Hepatocyte (in vitro differentiated cells): ENCODE measurements around the gene BMAL2. TPM values are rescaled to one million over a fixed set of nuclear protein-coding genes. Genes with fewer than 3 reads are reported as not detected.

Experiments
- DNase-seq: peaks from one replicate; pipeline ENCODE4 v3.0.0-alpha.2; 2016; ENCODE audit warnings: low spot score
- H2AFZ ChIP-seq: fragments of 200-600 bp; sonication (generic); 2 replicates; pipeline ENCODE4 v1.6.0; 2016; ENCODE audit warnings: antibody characterized with exemption, mild to moderate bottlenecking
- H3K27ac ChIP-seq: fragments of 200-600 bp; sonication (generic); 2 replicates; pipeline ENCODE4 v1.5.1; 2016; ENCODE audit warnings: mild to moderate bottlenecking
- H3K27me3 ChIP-seq: fragments of 200-600 bp; sonication (generic); 2 replicates; pipeline ENCODE4 v1.6.1; 2016
- H3K36me3 ChIP-seq: fragments of 200-600 bp; sonication (generic); replicated peaks from 2 replicates; pipeline ENCODE4 v1.5.1; 2016; ENCODE audit warnings: low read depth; ENCODE audit not compliant: insufficient read depth
- H3K4me1 ChIP-seq: fragments of 200-600 bp; sonication (generic); 2 replicates; pipeline ENCODE4 v1.5.1; 2016; ENCODE audit warnings: mild to moderate bottlenecking, moderate library complexity; ENCODE audit not compliant: insufficient read depth
- H3K4me2 ChIP-seq: fragments of 200-600 bp; sonication (generic); 2 replicates; pipeline ENCODE4 v1.6.0; 2016
- H3K4me3 ChIP-seq: fragments of 200-600 bp; sonication (generic); 2 replicates; pipeline ENCODE4 v1.5.1; 2016; ENCODE audit warnings: mild to moderate bottlenecking
- H3K79me2 ChIP-seq: fragments of 200-600 bp; sonication (generic); 2 replicates; pipeline ENCODE4 v1.6.0; 2017; ENCODE audit warnings: mild to moderate bottlenecking
- H3K9me2 ChIP-seq: fragments of 200-600 bp; sonication (generic); replicated peaks from 2 replicates; pipeline ENCODE4 v1.6.0; 2017; ENCODE audit warnings: mild to moderate bottlenecking; ENCODE audit not compliant: insufficient read depth
- H3K9me3 ChIP-seq: fragments of 200-600 bp; sonication (generic); 2 replicates; pipeline ENCODE4 v1.5.1; 2016; ENCODE audit warnings: low read depth, mild to moderate bottlenecking
- H4K20me1 ChIP-seq: fragments of 200-600 bp; sonication (generic); 2 replicates; pipeline ENCODE4 v1.6.0; 2016; ENCODE audit warnings: mild to moderate bottlenecking; ENCODE audit not compliant: insufficient read depth, poor library complexity, severe bottlenecking
- CTCF ChIP-seq: fragments of 200-600 bp; sonication (generic); IDR thresholded peaks from 2 replicates; pipeline ENCODE4 v1.5.1; 2016; ENCODE audit warnings: antibody characterized with exemption, mild to moderate bottlenecking; ENCODE audit not compliant: poor library complexity
- EZH2 ChIP-seq: fragments of 200-600 bp; sonication (generic); IDR thresholded peaks from 2 replicates; pipeline ENCODE4 v1.6.1; 2016; ENCODE audit warnings: antibody characterized with exemption, mild to moderate bottlenecking, borderline replicate concordance
- EZH2phosphoT487 ChIP-seq: fragments of 200-600 bp; sonication (generic); IDR thresholded peaks from one replicate; pipeline ENCODE4 v1.6.1; 2018; ENCODE audit warnings: antibody characterized with exemption, mild to moderate bottlenecking, low read depth, moderate library complexity; ENCODE audit not compliant: unreplicated experiment, severe bottlenecking
- WGBS: methylation state at CpG from one replicate; pipeline ENCODE4 v1.1.6; 2016; ENCODE audit warnings: low lambda C conversion rate; ENCODE audit errors: missing lambda C conversion rate; 5-methylcytosine and 5-hydroxymethylcytosine counted together
- polyA plus RNA-seq: library from polyadenylated mRNA; unstranded; fragments of >200 nt; fragmentation: Nextera tagmentation; extraction: Ambion mirVana; gene quantifications from 2 replicates; pipeline ENCODE4 v1.2.1, GENCODE V29; 2016
- total RNA-seq: library from RNA; depleted of rRNA; stranded (reverse); fragments of >200 nt; gene quantifications from 2 replicates; pipeline ENCODE4 v1.2.3, GENCODE V29; 2014

BMAL2 gene
- total and polyA plus RNA-seq, 2 experiments from 2014 or later = 1.1 to 5.2 TPM

GRCh38 chr12:27366621-27367020, 34.0 kb downstream of the BMAL2 start:
- no peaks in the 10 kb centered on the region for H3K36me3 ChIP-seq
- no peak overlapping the region for H3K4me3 ChIP-seq
- no peaks in the 10 kb centered on the region for H3K79me2 ChIP-seq
- no peak overlapping the region for H3K4me2 ChIP-seq
- no peaks in the 10 kb centered on the region for H3K27me3 ChIP-seq
- H4K20me1 ChIP-seq = no peaks in the 10 kb centered on the region
- no peak overlapping the region for H3K27ac ChIP-seq
- no peaks in the 10 kb centered on the region for H3K4me1 ChIP-seq
- 95% methylated on average over 3 of the region's 3 CpGs for WGBS
- H3K9me3 ChIP-seq = no peaks in the 10 kb centered on the region
- no peaks in the 10 kb centered on the region for H3K9me2 ChIP-seq
- DNase-seq = no peak
- H2AFZ ChIP-seq = no peak overlapping the region
- no peak for TF ChIP-seq EZH2
- no peak for TF ChIP-seq CTCF
- TF ChIP-seq EZH2phosphoT487 = no peak

DNA sequence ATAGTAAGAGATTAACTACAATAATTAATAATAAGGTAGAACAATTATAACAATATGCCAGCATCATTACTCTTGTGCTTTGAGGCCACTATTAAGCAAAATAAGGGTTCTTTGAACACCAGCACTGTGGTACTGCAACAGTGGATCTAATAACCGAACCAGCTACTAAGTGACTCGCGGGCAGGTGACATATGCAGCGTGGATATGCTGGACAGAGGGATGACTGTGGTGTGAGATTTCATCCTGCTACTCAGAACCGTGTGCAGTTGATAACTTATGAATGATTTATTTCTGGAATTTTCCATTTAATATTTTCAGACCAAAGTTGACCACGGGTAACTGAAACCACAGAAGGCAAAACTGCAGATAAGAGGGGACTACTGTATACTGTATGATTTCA, 34.4 kb downstream of the BMAL2 start:
- H3K4me3 ChIP-seq = no peak overlapping the region
- no peaks in the 10 kb centered on the region for H3K9me2 ChIP-seq
- no peaks in the 10 kb centered on the region for H3K36me3 ChIP-seq
- no peak overlapping the region for H3K4me2 ChIP-seq
- H2AFZ ChIP-seq = no peak overlapping the region
- no peaks in the 10 kb centered on the region for H3K27me3 ChIP-seq
- H3K27ac ChIP-seq = no peak overlapping the region
- no peaks in the 10 kb centered on the region for H3K9me3 ChIP-seq
- H3K79me2 ChIP-seq = no peaks in the 10 kb centered on the region
- TF ChIP-seq EZH2phosphoT487 = no peak
- TF ChIP-seq EZH2 = no peak
- no peak for TF ChIP-seq CTCF
- 87% methylated on average over 6 of the region's 6 CpGs for WGBS
- H3K4me1 ChIP-seq = no peaks in the 10 kb centered on the region
- no peak for DNase-seq
- H4K20me1 ChIP-seq = no peaks in the 10 kb centered on the region

GRCh38 chr12:27382171-27382795, 49.6 kb downstream of the BMAL2 start:
- no peaks in the 10 kb centered on the region for H3K36me3 ChIP-seq
- no peaks in the 10 kb centered on the region for H3K4me1 ChIP-seq
- no peak for DNase-seq
- no peak overlapping the region for H3K27ac ChIP-seq
- 84% methylated on average over 9 of the region's 9 CpGs for WGBS
- no peak for TF ChIP-seq EZH2phosphoT487
- TF ChIP-seq CTCF = no peak
- TF ChIP-seq EZH2 = no peak
- no peaks in the 10 kb centered on the region for H3K9me2 ChIP-seq
- H3K79me2 ChIP-seq = no peaks in the 10 kb centered on the region
- H3K9me3 ChIP-seq = no peaks in the 10 kb centered on the region
- H3K27me3 ChIP-seq = no peaks in the 10 kb centered on the region
- H4K20me1 ChIP-seq = no peaks in the 10 kb centered on the region
- no peak overlapping the region for H3K4me3 ChIP-seq
- H2AFZ ChIP-seq = no peak overlapping the region
- no peak overlapping the region for H3K4me2 ChIP-seq

Other genes starting within 250 kb of the BMAL2 start
- 34.2 and 36.7 TPM in 2 replicates for gene STK38L, start 88.5 kb upstream of the BMAL2 start, total RNA-seq
- gene STK38L, start 88.5 kb upstream of the BMAL2 start, polyA plus RNA-seq = 15.1 and 18.8 TPM in 2 replicates
- gene SMCO2, start 113.9 kb downstream of the BMAL2 start, total RNA-seq = not detected in 2 replicates
- gene SMCO2, start 113.9 kb downstream of the BMAL2 start, polyA plus RNA-seq = 0.43 TPM in 1 of 2 replicates, not detected in the other
- 38.6 and 42.4 TPM in 2 replicates for gene PPFIBP1, start 191.4 kb downstream of the BMAL2 start, total RNA-seq
- 23.9 and 26.1 TPM in 2 replicates for gene PPFIBP1, start 191.4 kb downstream of the BMAL2 start, polyA plus RNA-seq